H1 (cell line): ENCODE measurements around the gene CCDC106. TPM values are rescaled to one million over a fixed set of nuclear protein-coding genes. Genes with fewer than 3 reads are reported as not detected.

Experiments used
- BRCA1 ChIP-seq: IDR thresholded peaks from 2 replicates; pipeline ENCODE4 v1.6.1; 2012; ENCODE audit warnings: low read depth, low read length, improper control_type of control experiment
- GABPA ChIP-seq: IDR thresholded peaks from 2 replicates; pipeline ENCODE4 v1.6.1; 2011; ENCODE audit warnings: mild to moderate bottlenecking, low read length, moderate library complexity, borderline replicate concordance; ENCODE audit not compliant: insufficient read depth
- KDM4A ChIP-seq: IDR thresholded peaks from one replicate; pipeline ENCODE4 v1.7.1; 2012; ENCODE audit warnings: low read depth, mild to moderate bottlenecking, moderate library complexity, low read length, inconsistent platforms; ENCODE audit not compliant: severe bottlenecking
- NRF1 ChIP-seq: IDR thresholded peaks from 2 replicates; pipeline ENCODE4 v1.6.1; 2011; ENCODE audit warnings: mild to moderate bottlenecking, low read depth, low read length, improper control_type of control experiment
- POLR2AphosphoS5 ChIP-seq: IDR thresholded peaks from 2 replicates; pipeline ENCODE4 v1.6.1; 2011; ENCODE audit warnings: low read depth, low read length
- RXRA ChIP-seq: IDR thresholded peaks from 2 replicates; pipeline ENCODE4 v1.6.1; 2011; ENCODE audit warnings: low read depth, mild to moderate bottlenecking, low read length, moderate library complexity; ENCODE audit not compliant: insufficient read depth
- SIRT6 ChIP-seq: IDR thresholded peaks from one replicate; pipeline ENCODE4 v1.7.1; 2012; ENCODE audit warnings: low read length, inconsistent platforms
- TAF1 ChIP-seq: IDR thresholded peaks from 2 replicates; pipeline ENCODE4 v1.6.1; 2011; ENCODE audit warnings: mild to moderate bottlenecking, low read depth, low read length
- YY1 ChIP-seq: IDR thresholded peaks from 2 replicates; pipeline ENCODE4 v1.6.1; 2011; ENCODE audit warnings: low read depth, mild to moderate bottlenecking, low read length
- polyA plus RNA-seq, 7 experiments: library from polyadenylated mRNA; depleted of rRNA in 3 of 7; stranded (reverse) in 5 of 7; unstranded in 2 of 7; fragments of >200 nt in 5 of 7; fragments of 200-250 nt in 2 of 7; gene quantifications; 1 replicate in 5 of 7; 2 replicates in 1 of 7; 4 replicates in 1 of 7; pipeline versions ENCODE4 v1.2.1 to v1.2.3, GENCODE V29; 2011 to 2013; ENCODE audit warnings: missing spikeins in 2 of 7, mixed read lengths in 2 of 7
- total RNA-seq: library from RNA; stranded (reverse); fragmentation: NEBNext Ultra II Directional; extraction: Animal tissue kit (Norgen Biotek cat#: 25700); gene quantifications from 2 replicates; pipeline ENCODE4 v1.2.1, GENCODE V29; 2021
- TF ChIP-seq, protein P1 (sequence below): fragments of 300-600 bp; sonication (generic); IDR thresholded peaks from 2 replicates; pipeline ENCODE4 v1.7.1; 2012; ENCODE audit warnings: low read length, moderate library complexity, mild to moderate bottlenecking, inconsistent platforms; ENCODE audit not compliant: insufficient replicate concordance
- TF ChIP-seq, protein P2 (sequence below): IDR thresholded peaks from 2 replicates; pipeline ENCODE4 v1.6.1; 2012; ENCODE audit warnings: inconsistent platforms

Gene CCDC106
- total and polyA plus RNA-seq, 2 of the 8 experiments (the other 6 are each of a cell fraction or from before 2014, with no cell fraction given), result 12.0 to 20.1 TPM

DNA sequence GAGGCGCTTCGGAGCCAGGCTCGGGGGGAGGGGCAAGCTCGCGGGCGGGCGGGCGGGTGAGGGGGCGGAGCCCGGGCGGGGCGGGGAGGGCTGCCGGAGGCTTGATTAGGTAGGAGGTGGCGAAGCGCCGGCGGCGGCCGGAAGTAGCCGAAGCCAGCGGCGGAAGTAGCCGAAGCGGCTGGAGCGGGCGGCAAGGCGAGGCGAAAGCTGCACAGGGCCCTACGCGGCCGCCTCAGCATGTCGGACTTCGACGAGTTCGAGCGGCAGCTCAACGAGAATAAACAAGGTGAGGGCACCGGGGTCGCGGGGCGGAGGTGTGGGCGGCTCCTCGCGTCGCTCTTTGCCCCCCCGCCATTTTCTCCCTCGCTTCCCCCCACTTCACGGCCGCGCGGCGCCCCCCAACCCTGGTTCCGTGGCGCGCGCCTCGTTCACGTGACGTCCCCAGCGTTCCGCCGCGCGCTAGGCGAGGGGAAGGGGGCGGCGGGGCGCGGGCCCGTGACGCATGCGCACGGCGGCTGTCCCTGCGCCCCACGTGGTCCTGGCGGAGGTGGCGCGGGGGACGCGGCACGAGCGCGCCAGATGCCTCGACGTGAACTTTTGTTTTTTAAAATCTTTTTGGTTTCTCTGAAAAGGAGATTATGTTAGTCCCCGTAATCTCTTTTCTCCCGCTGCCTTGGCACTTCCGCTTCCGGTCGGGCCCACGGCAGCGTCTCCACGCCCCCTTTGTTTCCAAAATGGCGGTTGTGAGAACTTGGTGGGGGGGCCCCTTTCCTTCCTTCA, 7.0 kb downstream of the CCDC106 start, which contains the start of gene U2AF2 (continued):
- TF ChIP-seq, protein P1, sequence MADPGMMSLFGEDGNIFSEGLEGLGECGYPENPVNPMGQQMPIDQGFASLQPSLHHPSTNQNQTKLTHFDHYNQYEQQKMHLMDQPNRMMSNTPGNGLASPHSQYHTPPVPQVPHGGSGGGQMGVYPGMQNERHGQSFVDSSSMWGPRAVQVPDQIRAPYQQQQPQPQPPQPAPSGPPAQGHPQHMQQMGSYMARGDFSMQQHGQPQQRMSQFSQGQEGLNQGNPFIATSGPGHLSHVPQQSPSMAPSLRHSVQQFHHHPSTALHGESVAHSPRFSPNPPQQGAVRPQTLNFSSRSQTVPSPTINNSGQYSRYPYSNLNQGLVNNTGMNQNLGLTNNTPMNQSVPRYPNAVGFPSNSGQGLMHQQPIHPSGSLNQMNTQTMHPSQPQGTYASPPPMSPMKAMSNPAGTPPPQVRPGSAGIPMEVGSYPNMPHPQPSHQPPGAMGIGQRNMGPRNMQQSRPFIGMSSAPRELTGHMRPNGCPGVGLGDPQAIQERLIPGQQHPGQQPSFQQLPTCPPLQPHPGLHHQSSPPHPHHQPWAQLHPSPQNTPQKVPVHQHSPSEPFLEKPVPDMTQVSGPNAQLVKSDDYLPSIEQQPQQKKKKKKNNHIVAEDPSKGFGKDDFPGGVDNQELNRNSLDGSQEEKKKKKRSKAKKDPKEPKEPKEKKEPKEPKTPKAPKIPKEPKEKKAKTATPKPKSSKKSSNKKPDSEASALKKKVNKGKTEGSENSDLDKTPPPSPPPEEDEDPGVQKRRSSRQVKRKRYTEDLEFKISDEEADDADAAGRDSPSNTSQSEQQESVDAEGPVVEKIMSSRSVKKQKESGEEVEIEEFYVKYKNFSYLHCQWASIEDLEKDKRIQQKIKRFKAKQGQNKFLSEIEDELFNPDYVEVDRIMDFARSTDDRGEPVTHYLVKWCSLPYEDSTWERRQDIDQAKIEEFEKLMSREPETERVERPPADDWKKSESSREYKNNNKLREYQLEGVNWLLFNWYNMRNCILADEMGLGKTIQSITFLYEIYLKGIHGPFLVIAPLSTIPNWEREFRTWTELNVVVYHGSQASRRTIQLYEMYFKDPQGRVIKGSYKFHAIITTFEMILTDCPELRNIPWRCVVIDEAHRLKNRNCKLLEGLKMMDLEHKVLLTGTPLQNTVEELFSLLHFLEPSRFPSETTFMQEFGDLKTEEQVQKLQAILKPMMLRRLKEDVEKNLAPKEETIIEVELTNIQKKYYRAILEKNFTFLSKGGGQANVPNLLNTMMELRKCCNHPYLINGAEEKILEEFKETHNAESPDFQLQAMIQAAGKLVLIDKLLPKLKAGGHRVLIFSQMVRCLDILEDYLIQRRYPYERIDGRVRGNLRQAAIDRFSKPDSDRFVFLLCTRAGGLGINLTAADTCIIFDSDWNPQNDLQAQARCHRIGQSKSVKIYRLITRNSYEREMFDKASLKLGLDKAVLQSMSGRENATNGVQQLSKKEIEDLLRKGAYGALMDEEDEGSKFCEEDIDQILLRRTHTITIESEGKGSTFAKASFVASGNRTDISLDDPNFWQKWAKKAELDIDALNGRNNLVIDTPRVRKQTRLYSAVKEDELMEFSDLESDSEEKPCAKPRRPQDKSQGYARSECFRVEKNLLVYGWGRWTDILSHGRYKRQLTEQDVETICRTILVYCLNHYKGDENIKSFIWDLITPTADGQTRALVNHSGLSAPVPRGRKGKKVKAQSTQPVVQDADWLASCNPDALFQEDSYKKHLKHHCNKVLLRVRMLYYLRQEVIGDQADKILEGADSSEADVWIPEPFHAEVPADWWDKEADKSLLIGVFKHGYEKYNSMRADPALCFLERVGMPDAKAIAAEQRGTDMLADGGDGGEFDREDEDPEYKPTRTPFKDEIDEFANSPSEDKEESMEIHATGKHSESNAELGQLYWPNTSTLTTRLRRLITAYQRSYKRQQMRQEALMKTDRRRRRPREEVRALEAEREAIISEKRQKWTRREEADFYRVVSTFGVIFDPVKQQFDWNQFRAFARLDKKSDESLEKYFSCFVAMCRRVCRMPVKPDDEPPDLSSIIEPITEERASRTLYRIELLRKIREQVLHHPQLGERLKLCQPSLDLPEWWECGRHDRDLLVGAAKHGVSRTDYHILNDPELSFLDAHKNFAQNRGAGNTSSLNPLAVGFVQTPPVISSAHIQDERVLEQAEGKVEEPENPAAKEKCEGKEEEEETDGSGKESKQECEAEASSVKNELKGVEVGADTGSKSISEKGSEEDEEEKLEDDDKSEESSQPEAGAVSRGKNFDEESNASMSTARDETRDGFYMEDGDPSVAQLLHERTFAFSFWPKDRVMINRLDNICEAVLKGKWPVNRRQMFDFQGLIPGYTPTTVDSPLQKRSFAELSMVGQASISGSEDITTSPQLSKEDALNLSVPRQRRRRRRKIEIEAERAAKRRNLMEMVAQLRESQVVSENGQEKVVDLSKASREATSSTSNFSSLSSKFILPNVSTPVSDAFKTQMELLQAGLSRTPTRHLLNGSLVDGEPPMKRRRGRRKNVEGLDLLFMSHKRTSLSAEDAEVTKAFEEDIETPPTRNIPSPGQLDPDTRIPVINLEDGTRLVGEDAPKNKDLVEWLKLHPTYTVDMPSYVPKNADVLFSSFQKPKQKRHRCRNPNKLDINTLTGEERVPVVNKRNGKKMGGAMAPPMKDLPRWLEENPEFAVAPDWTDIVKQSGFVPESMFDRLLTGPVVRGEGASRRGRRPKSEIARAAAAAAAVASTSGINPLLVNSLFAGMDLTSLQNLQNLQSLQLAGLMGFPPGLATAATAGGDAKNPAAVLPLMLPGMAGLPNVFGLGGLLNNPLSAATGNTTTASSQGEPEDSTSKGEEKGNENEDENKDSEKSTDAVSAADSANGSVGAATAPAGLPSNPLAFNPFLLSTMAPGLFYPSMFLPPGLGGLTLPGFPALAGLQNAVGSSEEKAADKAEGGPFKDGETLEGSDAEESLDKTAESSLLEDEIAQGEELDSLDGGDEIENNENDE, result no peak
- TF ChIP-seq, protein P2, sequence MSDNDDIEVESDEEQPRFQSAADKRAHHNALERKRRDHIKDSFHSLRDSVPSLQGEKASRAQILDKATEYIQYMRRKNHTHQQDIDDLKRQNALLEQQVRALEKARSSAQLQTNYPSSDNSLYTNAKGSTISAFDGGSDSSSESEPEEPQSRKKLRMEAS, result peak; percentile 87
- TF ChIP-seq POLR2AphosphoS5 (peak; percentile 93), GABPA (peak; percentile 84; the same call in 1 of the 2 replicates), KDM4A (peak; percentile 5), NRF1 (peak; percentile 65), BRCA1 (no peak), SIRT6 (no peak), TAF1 (peak; percentile 67), RXRA (no peak), YY1 (peak; percentile 95)
